Astrocyte of the cerebellum (primary cell): ENCODE data around the gene PDE11A.

Experiments used
- DNase-seq: peaks from one replicate; pipeline ENCODE4 v3.0.0-alpha.2; 2011; ENCODE audit warnings: low read depth
- H3K4me3 ChIP-seq: 2 replicates; pipeline ENCODE4 v1.5.1; 2011; ENCODE audit warnings: mild to moderate bottlenecking, low read depth, low read length, moderate library complexity
- CTCF ChIP-seq: IDR thresholded peaks from 2 replicates; pipeline ENCODE4 v1.5.1; 2012; ENCODE audit warnings: low read length, low read depth, moderate library complexity, mild to moderate bottlenecking; ENCODE audit errors: missing control alignments
- in situ Hi-C: cut with HindIII; loops from 2 replicates; pipeline ENCODE4 v1.10.0; 2017; ENCODE audit warnings: low sequenced_read_pairs

The PDE11A gene

GRCh38 chr2:177619986-177620385 lies 452.6 kb downstream of the PDE11A start:
- DNase-seq, result no peak
- no peak overlapping the region for H3K4me3 ChIP-seq
- no peak for TF ChIP-seq CTCF
- in situ Hi-C loops, result loop anchor here (25.0 kb wide), 1 partner anchor 283 kb away; no protein-coding TSS in a partner anchor

DNA sequence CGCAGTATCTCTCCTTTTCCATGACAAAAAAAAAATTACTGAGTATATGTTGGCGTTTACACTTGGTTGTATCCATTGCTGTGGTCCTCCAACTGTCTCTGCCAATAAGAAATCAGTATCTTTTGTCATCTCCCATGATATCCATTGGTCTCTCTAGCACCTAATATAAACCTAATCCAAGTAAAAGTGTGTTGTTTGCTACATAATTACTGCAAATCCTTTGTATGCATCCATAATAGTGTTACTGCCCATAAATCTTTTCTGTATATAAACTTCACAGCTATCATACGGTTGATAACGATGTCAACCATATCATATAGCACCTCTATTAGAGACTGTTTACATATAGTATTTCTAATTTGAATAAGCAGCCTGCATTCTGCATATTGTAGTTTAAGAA lies 453.1 kb downstream of the PDE11A start:
- no peak for DNase-seq
- H3K4me3 ChIP-seq, result peak overlapping the region; percentile 68
- in situ Hi-C loops, result loop anchor here (25.0 kb wide), 1 partner anchor 282 kb away; no protein-coding TSS in a partner anchor
- no peak for TF ChIP-seq CTCF

GRCh38 chr2:177618255-177619253 lies 454.0 kb downstream of the PDE11A start:
- in situ Hi-C loops, result loop anchor here (25.0 kb wide), 1 partner anchor 281 kb away; no protein-coding TSS in a partner anchor
- no peak for TF ChIP-seq CTCF
- DNase-seq, result peak; percentile 69
- peak overlapping the region; percentile 68 for H3K4me3 ChIP-seq

DNA sequence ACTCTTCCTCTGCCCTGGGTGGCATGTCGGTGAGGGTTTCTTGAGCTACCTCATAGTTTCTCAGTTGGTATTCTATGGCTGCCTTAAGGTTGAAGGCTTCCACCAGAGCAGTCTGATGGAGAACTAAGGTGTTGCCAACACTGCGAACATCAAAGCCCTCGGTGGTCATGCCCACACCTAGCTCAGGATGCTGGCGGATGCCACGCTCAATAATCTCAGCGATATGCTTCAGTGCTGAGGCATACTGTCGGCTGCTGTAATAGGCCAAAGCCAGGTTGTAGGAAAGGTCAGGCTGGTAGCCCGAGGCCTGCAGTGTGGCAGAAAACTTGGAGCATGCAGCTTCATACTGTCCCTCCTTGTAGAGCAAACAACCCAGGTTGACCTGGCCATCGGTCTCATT lies 454.7 kb downstream of the PDE11A start:
- DNase-seq, result no peak
- in situ Hi-C loops, result loop anchor here (25.0 kb wide), 1 partner anchor 281 kb away; no protein-coding TSS in a partner anchor
- no peak for TF ChIP-seq CTCF

GRCh38 chr2:177616731-177617130 lies 455.8 kb downstream of the PDE11A start:
- H3K4me3 ChIP-seq, result no peak overlapping the region
- no peak for DNase-seq
- TF ChIP-seq CTCF, result no peak
- in situ Hi-C loops, result loop anchor here (25.0 kb wide), 1 partner anchor 279 kb away; no protein-coding TSS in a partner anchor

More for the DNA sequence above, 454.7 kb downstream of the PDE11A start:
- H3K4me3 ChIP-seq, result peak overlapping the region; percentile 68

DNA sequence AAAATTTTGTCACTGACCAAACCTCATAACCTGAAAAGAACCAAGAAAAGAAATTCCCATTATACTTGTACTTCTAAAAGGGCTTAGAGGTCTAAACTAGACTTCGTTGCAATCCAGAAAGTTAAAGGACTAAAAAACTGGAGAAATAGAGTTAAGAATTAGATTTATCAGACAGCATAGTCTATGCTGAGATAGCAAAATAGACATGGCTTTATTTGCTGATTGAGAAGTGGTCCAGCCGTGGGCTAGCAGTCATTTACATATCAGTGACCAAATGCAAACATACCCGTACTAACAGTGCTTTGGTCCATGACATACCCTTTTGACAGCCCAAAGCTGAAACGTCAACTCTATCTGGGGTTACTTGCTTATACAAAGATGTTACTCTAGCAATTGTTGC lies 456.5 kb downstream of the PDE11A start:
- no peak overlapping the region for H3K4me3 ChIP-seq
- no peak for DNase-seq
- TF ChIP-seq CTCF, result no peak
- in situ Hi-C loops, result loop anchor here (25.0 kb wide), 1 partner anchor 279 kb away; no protein-coding TSS in a partner anchor
